ENCODE data around the gene PADI6. TPM values are rescaled to one million over a fixed set of nuclear protein-coding genes. Genes with fewer than 3 reads are reported as not detected.
A peak's percentile ranks its signal among the peaks of the same experiment; 100 is the strongest.

PADI6 gene
- total and polyA plus RNA-seq, 9 of the 15 experiments (the other 6 are each of a cell fraction or from before 2014, with no cell fraction given) = not detected

- peak; percentile 57 to 74 for TF ChIP-seq AFF1 (IDR thresholded peaks at IDR 0.05; ENCODE audit: low read depth in 1 of 2, partially characterized antibody in 2 of 2)
- peak; percentile 67; the same call in 1 of the 2 replicates for TF ChIP-seq ZNF668 (CRISPR knock-in tag; IDR thresholded peaks at IDR 0.05)
- TF ChIP-seq ETS1 (conservative IDR thresholded peaks at IDR 0.05; ENCODE audit: control insufficient read depth, low read depth, low read length) = no peak
- 0 out of 2 replicates have a peak, but pooled peaks have one; percentile 35 for TF ChIP-seq ZNF436 (CRISPR knock-in tag; IDR thresholded peaks at IDR 0.05)
- 0 out of 2 replicates have a peak, but pooled peaks have one; percentile 4 for TF ChIP-seq KLF16 (IDR thresholded peaks at IDR 0.05)
- TF ChIP-seq EP300 (IDR thresholded peaks at IDR 0.05; ENCODE audit: low read length) = peak; percentile 92
- peak; percentile 100 for TF ChIP-seq ATF3 (IDR thresholded peaks at IDR 0.05)
- TF ChIP-seq ATF3 (CRISPR knock-in tag; conservative IDR thresholded peaks at IDR 0.05) = peak; percentile 42; the same call in 1 of the 2 replicates
- TF ChIP-seq MECOM (CRISPR knock-in tag; IDR thresholded peaks at IDR 0.05) = peak; percentile 55; the same call in 1 of the 2 replicates
- TF ChIP-seq MEF2D (tag; conservative IDR thresholded peaks at IDR 0.05; ENCODE audit: low read depth) = 0 out of 2 replicates have a peak, but pooled peaks have one; percentile 61
- TF ChIP-seq PBX2 (CRISPR knock-in tag; IDR thresholded peaks at IDR 0.05; ENCODE audit: low read depth) = no peak
- TF ChIP-seq PBX2 (tag; conservative IDR thresholded peaks at IDR 0.05; ENCODE audit: low read depth) = peak; percentile 51
- peak; percentile 81; the same call in 1 of the 2 replicates for TF ChIP-seq ZNF583 (CRISPR knock-in tag; IDR thresholded peaks at IDR 0.05)
- TF ChIP-seq LEF1 (IDR thresholded peaks at IDR 0.05) = peak; percentile 59; the same call in 1 of the 2 replicates
- no peak for TF ChIP-seq GABPB1 (CRISPR knock-in tag; IDR thresholded peaks at IDR 0.05)
- peak; percentile 5; the same call in 1 of the 2 replicates for TF ChIP-seq NR2C2 (CRISPR knock-in tag; IDR thresholded peaks at IDR 0.05)
- peak; percentile 81 for TF ChIP-seq NR2C2 (tag; IDR thresholded peaks at IDR 0.05)
- no peak for TF ChIP-seq TAF1 (IDR thresholded peaks at IDR 0.05; ENCODE audit: control insufficient read depth, extremely low read depth, insufficient read depth, low read length, severe bottlenecking)
- TF ChIP-seq PML (IDR thresholded peaks at IDR 0.05; ENCODE audit: low read length) = 0 out of 2 replicates have a peak, but pooled peaks have one; percentile 24
- TF ChIP-seq NUFIP1 (IDR thresholded peaks at IDR 0.05; ENCODE audit: partially characterized antibody) = no peak
Observed at GRCh38 chr1:17441265-17441992, 69.4 kb downstream of the PADI6 start (continued).
